Neural crest cell (in vitro differentiated cells): Measurements from ENCODE around the gene FGD6. TPM values are rescaled to one million over a fixed set of nuclear protein-coding genes. Genes with fewer than 3 reads are reported as not detected.
"Not testable (repeated sequence)": the region's sequence is repeated elsewhere in the genome, so short reads cannot be mapped to it uniquely, and the experiment has no call there.

Experiments used
- DNase-seq: peaks from one replicate; pipeline ENCODE4 v3.0.0; 2021; ENCODE audit warnings: low read depth, mixed read lengths, low spot score
- H3K27ac Mint-ChIP-seq: one replicate; pipeline ENCODE4 v1.8.0; 2021; ENCODE audit warnings: mild to moderate bottlenecking, mixed read lengths; ENCODE audit not compliant: unreplicated experiment
- H3K27me3 Mint-ChIP-seq: 2 replicates; pipeline ENCODE4 v1.8.0; 2021; ENCODE audit warnings: low read depth, mild to moderate bottlenecking, mixed read lengths
- H3K36me3 Mint-ChIP-seq: 2 replicates; pipeline ENCODE4 v1.8.0; 2021; ENCODE audit warnings: low read depth, mild to moderate bottlenecking, mixed read lengths
- H3K4me1 Mint-ChIP-seq: 2 replicates; pipeline ENCODE4 v1.8.0; 2021; ENCODE audit warnings: mixed read lengths
- H3K4me3 Mint-ChIP-seq: one replicate; pipeline ENCODE4 v1.8.0; 2021; ENCODE audit warnings: mild to moderate bottlenecking, mixed read lengths
- H3K9me3 Mint-ChIP-seq: 2 replicates; pipeline ENCODE4 v1.8.0; 2021; ENCODE audit warnings: mixed read lengths
- CTCF ChIP-seq: fragments of 200-600 bp; sonication (generic); conservative IDR thresholded peaks from 2 replicates; pipeline ENCODE4 v1.5.0; 2021; ENCODE audit warnings: antibody characterized with exemption, mild to moderate bottlenecking
- total RNA-seq: library from RNA; stranded (reverse); gene quantifications from 2 replicates; pipeline ENCODE4 v1.2.1, GENCODE V29; 2021

Gene FGD6
- total RNA-seq, 1 donor from 2014 or later: 17.4 TPM

GRCh38 chr12:95200128-95200894 is 17.0 kb downstream of the FGD6 start:
- Mint-ChIP-seq H3K4me3 (no peak overlapping the region), H3K4me1 (peaks cover 22% of the 10 kb centered on the region), H3K27me3 (peaks cover 2% of the 10 kb centered on the region), H3K27ac (no peak overlapping the region), H3K36me3 (no peaks in the 10 kb centered on the region), H3K9me3 (no peaks in the 10 kb centered on the region)
- TF ChIP-seq CTCF: no peak
- no peak for DNase-seq

- peaks cover 14% of the 10 kb centered on the region for H3K4me1 Mint-ChIP-seq
- no peak for DNase-seq
- H3K4me3 Mint-ChIP-seq: no peak overlapping the region
- TF ChIP-seq CTCF: no peak
- no peaks in the 10 kb centered on the region for H3K9me3 Mint-ChIP-seq
- no peak overlapping the region for H3K27ac Mint-ChIP-seq
- H3K36me3 Mint-ChIP-seq: no peaks in the 10 kb centered on the region
- no peaks in the 10 kb centered on the region for H3K27me3 Mint-ChIP-seq
Observed at GRCh38 chr12:95198914-95199313, 18.4 kb downstream of the FGD6 start.

GRCh38 chr12:95197636-95198035 is 19.6 kb downstream of the FGD6 start:
- no peaks in the 10 kb centered on the region for H3K36me3 Mint-ChIP-seq
- DNase-seq: no peak
- peaks cover 6% of the 10 kb centered on the region for H3K4me1 Mint-ChIP-seq
- H3K27ac Mint-ChIP-seq: no peak overlapping the region
- H3K27me3 Mint-ChIP-seq: no peaks in the 10 kb centered on the region
- no peak for TF ChIP-seq CTCF
- no peaks in the 10 kb centered on the region for H3K9me3 Mint-ChIP-seq
- no peak overlapping the region for H3K4me3 Mint-ChIP-seq

GRCh38 chr12:95196875-95197569 is 20.2 kb downstream of the FGD6 start:
- H3K27ac Mint-ChIP-seq, H3K27me3 Mint-ChIP-seq, H3K4me3 Mint-ChIP-seq, H3K9me3 Mint-ChIP-seq, DNase-seq, H3K4me1 Mint-ChIP-seq, H3K36me3 Mint-ChIP-seq: not testable (repeated sequence)

GRCh38 chr12:95195122-95195521 is 22.1 kb downstream of the FGD6 start:
- Mint-ChIP-seq H3K36me3 (no peaks in the 10 kb centered on the region), H3K27me3 (no peaks in the 10 kb centered on the region), H3K9me3 (no peaks in the 10 kb centered on the region), H3K4me1 (no peaks in the 10 kb centered on the region), H3K27ac (no peak overlapping the region), H3K4me3 (no peak overlapping the region)
- no peak for DNase-seq
- no peak for TF ChIP-seq CTCF

- no peak for TF ChIP-seq CTCF
- Mint-ChIP-seq H3K9me3 (no peaks in the 10 kb centered on the region), H3K27me3 (no peaks in the 10 kb centered on the region)
Observed at GRCh38 chr12:95193139-95193538, 24.1 kb downstream of the FGD6 start.

More at GRCh38 chr12:95193139-95193538, 24.1 kb downstream of the FGD6 start:
- no peak for DNase-seq
- Mint-ChIP-seq H3K4me3 (no peak overlapping the region), H3K27ac (no peak overlapping the region), H3K4me1 (peaks cover 5% of the 10 kb centered on the region), H3K36me3 (no peaks in the 10 kb centered on the region)
